Pancreas (tissue), 10 donors: ENCODE results near the gene RIPOR2. TPM values are rescaled to one million over a fixed set of nuclear protein-coding genes. Genes with fewer than 3 reads are reported as not detected.

Experiments used
- ATAC-seq, 4 donors: fragments of 200-7000 bp; cut with Tn5 transposase; one replicate each; pipeline versions ENCODE4 v1.8.0 to v1.9.1; 2020; ENCODE audit warnings: mild to moderate bottlenecking in 4 of 4, moderate library complexity in 4 of 4
- DNase-seq, 6 donors: peaks; one replicate each; pipeline ENCODE4 v3.0.0-alpha.2; 2020
- FAIRE-seq: peaks from 2 replicates; lab custom pipeline; 2012; peaks lifted over from hg19 to GRCh38; lab: Jason Lieb, UNC
- H3K27ac ChIP-seq, 4 donors: fragments of 200-600 bp; sonication (generic); 1 replicate in 3 of 4; 2 replicates in 1 of 4; pipeline versions ENCODE4 v1.5.0 to v1.8.0; 2020
- H3K27me3 ChIP-seq, 4 donors: fragments of 200-600 bp; one replicate each; pipeline ENCODE4 v1.8.0; 2021
- H3K36me3 ChIP-seq, 3 donors: fragments of 200-600 bp; sonication (generic) in 1 of 3; one replicate each; pipeline versions ENCODE4 v1.5.0 to v1.8.0; 2020 to 2021
- H3K4me1 ChIP-seq, 3 donors: fragments of 200-600 bp; one replicate each; pipeline ENCODE4 v1.8.0; 2021
- H3K4me3 ChIP-seq, 4 donors: fragments of 200-600 bp; sonication (generic) in 2 of 4; one replicate each; pipeline versions ENCODE4 v1.5.0 to v1.8.0; 2020 to 2021
- H3K9me3 ChIP-seq, 4 donors: fragments of 200-600 bp; one replicate each; pipeline ENCODE4 v1.8.0; 2021
- WGBS, 2 donors: extraction: QIAGEN DNeasy Blood & Tissue Kit; methylation state at CpG; one replicate each; pipeline ENCODE4 v1.1.7; 2013; 5-methylcytosine and 5-hydroxymethylcytosine counted together
- intact Hi-C, 3 donors: fragments of 100-400 bp; cut with DNase I; formaldehyde crosslinking; loops; one replicate each; pipeline versions ENCODE4 v1.11.1 to v1.14.2; 2022
- polyA plus RNA-seq, 2 donors: library from polyadenylated mRNA; stranded (reverse); fragments of 200-250 nt; gene quantifications; one replicate each; pipeline ENCODE4 v1.2.3, GENCODE V29; 2013
- total RNA-seq, 6 donors: library from RNA; stranded (reverse); fragmentation: NEBNext Ultra II Directional in 4 of 6; extraction: Animal tissue kit (Norgen Biotek cat#: 25700) in 4 of 6; gene quantifications; one replicate each; pipeline versions ENCODE4 v1.2.1 to v1.2.4, GENCODE V29; 2021 to 2023
- TF ChIP-seq, protein P1 (sequence below), 4 donors: fragments of 200-600 bp; sonication (generic) in 3 of 4; IDR thresholded peaks; one replicate each; pipeline versions ENCODE4 v1.5.0 to v1.8.0; 2021; ENCODE audit warnings: antibody characterized with exemption in 4 of 4
- donor health status: healthy with polysubstance abuse.
- donor health status: DM: no; HTN: no; CAD: no; lungs with moderate emphysema.
- donor health status: DM: no; HTN: no; CAD: no.
- donor health status: control.
- donor health status: control.
- donor health status: Bipolar disorder and iron deficiency.
- donor health status: DM: yes; HTN: yes; CAD: no.
- donor health status: DM: no; HTN: no; CAD: no.
- donor health status: DM: no; HTN: no; CAD: no.
- donor health status: DM: yes; HTN: yes; CAD: no.

The RIPOR2 gene
- total and polyA plus RNA-seq, 8 donors = 0.28 to 3.7 (median 1.00) TPM

DNA sequence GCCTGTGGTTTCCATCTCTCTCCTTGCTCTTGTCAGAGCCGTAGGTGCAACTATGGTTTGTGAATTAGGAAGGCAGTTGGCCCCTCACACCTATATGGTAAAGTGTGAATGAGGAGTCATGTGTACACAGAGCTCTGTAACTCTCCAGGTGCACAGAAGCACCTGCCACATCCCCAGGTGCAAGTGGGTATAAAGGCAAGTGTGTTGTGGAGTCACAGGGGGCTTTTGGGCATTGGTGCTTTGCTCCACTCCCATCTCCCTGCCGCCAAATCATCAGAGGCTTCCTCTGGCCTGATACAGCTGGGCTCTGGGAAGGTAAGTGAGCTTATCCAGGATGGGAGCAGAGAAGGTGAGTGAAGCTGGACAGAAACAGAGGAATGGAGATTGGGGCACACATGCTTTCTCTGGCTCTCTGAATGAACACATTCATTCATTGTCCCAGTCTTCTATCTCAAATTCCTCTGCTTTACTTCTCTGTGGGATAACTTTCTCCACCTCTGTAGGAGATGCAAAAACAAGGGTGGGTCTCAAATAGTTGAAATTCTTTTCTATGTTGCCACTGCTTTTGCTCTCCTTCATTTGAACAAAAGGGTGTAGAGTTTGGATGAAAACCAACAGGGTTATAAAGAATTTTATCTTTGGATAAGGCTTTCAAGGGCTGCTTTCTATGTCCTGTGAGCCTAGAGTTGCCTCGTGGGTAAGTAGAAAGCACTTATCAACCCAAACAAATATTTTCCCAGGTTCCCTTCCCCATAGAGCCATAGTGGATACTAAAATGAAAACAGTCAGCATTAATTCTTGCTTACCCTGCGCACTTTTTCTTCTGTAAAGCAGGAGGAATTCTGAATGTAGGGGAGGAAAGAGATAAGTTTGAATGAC is 45.0 kb upstream of the RIPOR2 start:
- H3K9me3 ChIP-seq = no peaks in the 10 kb centered on the region
- no peaks in the 10 kb centered on the region for H3K27me3 ChIP-seq
- TF ChIP-seq, protein P1, sequence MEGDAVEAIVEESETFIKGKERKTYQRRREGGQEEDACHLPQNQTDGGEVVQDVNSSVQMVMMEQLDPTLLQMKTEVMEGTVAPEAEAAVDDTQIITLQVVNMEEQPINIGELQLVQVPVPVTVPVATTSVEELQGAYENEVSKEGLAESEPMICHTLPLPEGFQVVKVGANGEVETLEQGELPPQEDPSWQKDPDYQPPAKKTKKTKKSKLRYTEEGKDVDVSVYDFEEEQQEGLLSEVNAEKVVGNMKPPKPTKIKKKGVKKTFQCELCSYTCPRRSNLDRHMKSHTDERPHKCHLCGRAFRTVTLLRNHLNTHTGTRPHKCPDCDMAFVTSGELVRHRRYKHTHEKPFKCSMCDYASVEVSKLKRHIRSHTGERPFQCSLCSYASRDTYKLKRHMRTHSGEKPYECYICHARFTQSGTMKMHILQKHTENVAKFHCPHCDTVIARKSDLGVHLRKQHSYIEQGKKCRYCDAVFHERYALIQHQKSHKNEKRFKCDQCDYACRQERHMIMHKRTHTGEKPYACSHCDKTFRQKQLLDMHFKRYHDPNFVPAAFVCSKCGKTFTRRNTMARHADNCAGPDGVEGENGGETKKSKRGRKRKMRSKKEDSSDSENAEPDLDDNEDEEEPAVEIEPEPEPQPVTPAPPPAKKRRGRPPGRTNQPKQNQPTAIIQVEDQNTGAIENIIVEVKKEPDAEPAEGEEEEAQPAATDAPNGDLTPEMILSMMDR (IDR thresholded peaks at IDR 0.05) = no peak
- FAIRE-seq = no peak
- H3K27ac ChIP-seq = peak overlapping the region; percentile 20 to 58 (median 28)
- peaks cover 6 to 16% (median 15%) of the 10 kb centered on the region in 3 donors for H3K4me1 ChIP-seq
- intact Hi-C loops = no loop called here
- 45% methylated on average over 4 of the region's 4 CpGs for WGBS, 2 donors
- H3K4me3 ChIP-seq = no peak overlapping the region
- no peaks in the 10 kb centered on the region for H3K36me3 ChIP-seq
- ATAC-seq = peak; percentile 45 to 82 (median 70)
- no peak for DNase-seq

DNA sequence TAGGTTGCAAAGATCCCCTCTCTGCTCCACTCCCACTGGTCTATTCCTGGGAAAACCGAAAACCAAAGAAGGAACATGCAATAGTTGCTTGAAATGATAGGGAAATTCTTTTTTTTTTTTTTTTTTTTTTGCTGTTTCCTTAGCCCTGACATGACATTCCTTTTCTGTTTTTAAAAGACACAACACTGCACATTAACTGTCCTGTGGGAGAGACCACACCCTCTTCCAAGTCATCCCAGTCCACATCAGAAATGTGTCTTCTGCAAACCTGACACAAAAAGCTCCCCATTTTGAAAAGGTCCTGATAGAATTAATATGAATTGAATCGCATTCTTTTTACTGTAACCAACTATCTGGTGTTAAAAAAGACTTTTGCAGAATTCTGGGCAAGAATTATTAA is 43.4 kb upstream of the RIPOR2 start:
- Histone ChIP-seq H3K36me3 (no peaks in the 10 kb centered on the region), H3K27ac (no peak overlapping the region), H3K27me3 (no peaks in the 10 kb centered on the region), H3K4me1 (peaks cover 6 to 16% (median 15%) of the 10 kb centered on the region in 3 donors), H3K4me3 (no peak overlapping the region), H3K9me3 (no peaks in the 10 kb centered on the region)
- FAIRE-seq (no peak), DNase-seq (no peak), ATAC-seq (no peak)
- WGBS, 2 donors = 90 to 94% methylated on average over 2 of the region's 2 CpGs
- TF ChIP-seq, protein P1 (IDR thresholded peaks at IDR 0.05) = no peak
- intact Hi-C loops = no loop called here

DNA sequence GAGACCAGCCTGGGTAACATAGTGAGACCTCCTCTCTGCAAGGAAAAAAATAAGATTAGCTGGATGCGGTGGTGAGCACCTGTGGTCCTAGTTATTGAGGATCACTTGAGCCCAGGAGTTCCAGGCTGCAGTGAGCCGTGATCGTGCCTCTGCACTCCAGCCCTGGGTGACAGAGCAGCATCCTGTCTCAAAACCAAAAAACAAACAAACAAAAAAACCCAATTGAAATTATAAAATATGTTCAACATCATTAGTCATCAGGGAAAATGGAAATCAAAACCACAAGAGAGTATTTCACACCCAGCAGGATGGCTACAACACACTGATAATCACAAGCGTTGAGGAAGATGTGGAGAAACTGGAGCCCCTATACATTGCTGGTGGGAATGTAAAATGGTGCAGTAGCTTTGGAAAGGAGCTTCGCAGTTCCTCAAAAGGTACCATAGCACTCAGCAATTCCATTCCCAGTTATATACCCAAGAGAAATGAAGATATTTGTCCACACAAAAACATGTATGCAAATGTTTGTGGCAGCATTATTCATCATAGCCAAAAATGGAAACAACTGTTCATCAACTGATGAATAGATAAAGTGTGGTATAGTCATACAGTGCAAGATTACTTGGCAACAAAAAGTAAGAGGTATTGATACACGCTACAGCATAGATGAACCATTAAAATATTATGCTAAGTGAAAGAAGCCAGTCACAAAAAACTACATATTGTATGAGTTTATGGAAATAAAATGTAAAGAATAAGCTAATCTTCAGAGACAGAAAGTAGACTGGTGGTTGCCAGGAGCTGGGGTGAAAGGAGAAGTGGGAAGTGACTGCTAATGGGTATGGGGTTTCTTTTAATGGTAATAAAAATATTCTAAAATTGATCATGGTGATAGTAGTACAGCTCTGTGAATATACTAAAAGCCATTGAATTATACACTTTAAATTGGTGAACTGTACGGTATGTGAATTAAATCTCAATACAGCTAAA is 38.7 kb upstream of the RIPOR2 start:
- Histone ChIP-seq H3K9me3 (no peaks in the 10 kb centered on the region), H3K27me3 (no peaks in the 10 kb centered on the region), H3K4me3 (no peak overlapping the region), H3K36me3 (no peaks in the 10 kb centered on the region), H3K27ac (no peak overlapping the region), H3K4me1 (no peaks in the 10 kb centered on the region)
- WGBS, 2 donors = 87 to 92% methylated on average over 7 of the region's 7 CpGs
- TF ChIP-seq, protein P1 (IDR thresholded peaks at IDR 0.05) = no peak
- ATAC-seq = no peak
- no peak for FAIRE-seq
- DNase-seq = no peak
- intact Hi-C loops = no loop called here

GRCh38 chr6:24972311-24972958 is 36.7 kb upstream of the RIPOR2 start:
- H3K27me3 ChIP-seq = no peaks in the 10 kb centered on the region
- H3K27ac ChIP-seq = no peak overlapping the region
- intact Hi-C loops = no loop called here
- FAIRE-seq (no peak), ATAC-seq (no peak), DNase-seq (no peak)
- no peaks in the 10 kb centered on the region for H3K4me1 ChIP-seq
- H3K9me3 ChIP-seq = no peaks in the 10 kb centered on the region
- H3K4me3 ChIP-seq = no peak overlapping the region
- TF ChIP-seq, protein P1 (IDR thresholded peaks at IDR 0.05) = no peak
- WGBS, 2 donors = 58 to 65% methylated on average over 3 of the region's 3 CpGs
- no peaks in the 10 kb centered on the region for H3K36me3 ChIP-seq
